A549 treated with AZD2906 at 1 μM for 4 hours (cell line): ENCODE data around the gene PNLIP. TPM values are rescaled to one million over a fixed set of nuclear protein-coding genes. Genes with fewer than 3 reads are reported as not detected.

Experiments
- total RNA-seq: library from RNA; stranded (reverse); fragments of 200-300 nt; extraction: Qiagen RNA extraction; gene quantifications from 5 replicates; pipeline ENCODE4 v1.2.3, GENCODE V29; 2022

PNLIP gene
- 0.13 to 0.28 TPM (median 0.14 TPM) in 4 of 5 replicates, not detected in the other for total RNA-seq

DNA sequence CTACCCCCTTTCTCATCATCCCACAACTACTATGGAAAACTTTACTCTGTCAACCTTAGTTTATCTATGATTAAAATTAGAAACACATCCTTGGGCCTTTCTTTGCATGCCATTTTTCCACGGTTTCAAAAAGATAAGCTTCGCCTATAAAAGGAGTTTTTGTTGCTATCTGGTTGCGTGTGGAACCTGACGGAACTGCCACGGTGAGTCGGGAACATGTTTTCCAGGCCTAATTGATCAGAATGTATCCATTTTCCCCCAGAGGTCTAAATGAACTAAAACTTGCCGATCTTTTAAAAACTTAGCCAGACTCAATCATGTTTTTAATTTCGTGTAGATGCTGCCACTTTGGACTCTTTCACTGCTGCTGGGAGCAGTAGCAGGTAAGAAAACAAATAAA lies at the start of gene PNLIP:
TSS of gene PNLIP (plus strand) at position 176 of the 400 bp plus-strand sequence. CDS start at position 338, 162 bp downstream.

DNA sequence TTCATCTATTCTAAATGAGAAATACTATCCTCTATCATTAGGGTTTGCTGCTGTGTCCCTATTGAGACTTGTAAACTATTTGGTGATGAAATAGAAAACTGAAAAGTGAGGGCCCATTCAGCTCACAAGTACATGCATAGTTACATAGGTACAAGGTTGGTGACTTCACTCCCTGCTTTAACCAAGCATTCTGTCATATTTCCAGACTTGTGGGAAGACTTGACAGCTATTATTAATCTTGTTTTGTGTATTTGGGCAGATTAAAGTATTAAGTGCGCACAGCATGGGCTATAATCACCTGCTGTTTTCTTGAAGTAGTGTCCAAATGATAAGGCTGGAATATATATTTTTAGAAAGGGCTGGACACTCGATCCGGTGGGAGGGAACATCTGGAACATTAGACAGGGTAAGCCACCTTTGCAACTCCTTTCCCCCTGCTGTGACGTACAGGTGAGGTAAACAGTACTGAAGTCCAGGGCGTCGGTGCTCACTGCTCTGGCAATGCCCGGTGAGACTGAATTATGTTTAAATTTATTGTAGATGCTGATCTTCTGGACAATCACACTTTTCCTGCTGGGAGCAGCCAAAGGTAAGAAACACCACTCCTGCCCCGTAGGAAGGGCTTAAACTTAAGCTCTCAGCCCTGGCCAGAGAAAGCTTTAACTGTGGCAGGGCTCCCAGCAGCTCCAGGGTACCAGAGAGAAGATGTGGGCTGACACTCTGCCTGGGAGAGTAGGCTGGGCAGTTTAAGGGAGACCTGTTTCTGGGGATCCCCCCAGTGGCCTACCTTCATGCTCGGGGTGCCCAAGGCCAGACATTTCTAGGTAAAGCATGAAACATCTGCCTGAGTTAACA lies 45.1 kb downstream of the PNLIP start, which contains the start of gene PNLIPRP1:
TSS of gene PNLIPRP1 (plus strand) at position 370 of the 855 bp plus-strand sequence. CDS start at position 541, 171 bp downstream.

Other genes starting within 250 kb of the PNLIP start
- not detected in 5 replicates for gene CCDC172, start 221.5 kb upstream of the PNLIP start, total RNA-seq
- gene PNLIPRP3, start 118.1 kb upstream of the PNLIP start, total RNA-seq, result 0.03 to 0.07 TPM (median 0.04 TPM) in 5 replicates
- not detected in 5 replicates for gene PNLIPRP1, start 45.0 kb downstream of the PNLIP start, total RNA-seq
- gene PNLIPRP2, start 75.0 kb downstream of the PNLIP start, total RNA-seq, result 0.06 to 0.14 TPM (median 0.08 TPM) in 4 of 5 replicates, not detected in the other
- gene HSPA12A, start 196.6 kb downstream of the PNLIP start, total RNA-seq, result 8.0 to 9.8 TPM (median 8.7 TPM) in 5 replicates